GM12864 (cell line): ENCODE measurements around the gene ABCA1.
A peak's percentile ranks its signal among the peaks of the same experiment; 100 is the strongest.
"Not testable (repeated sequence)": the region's sequence is repeated elsewhere in the genome, so short reads cannot be mapped to it uniquely, and the experiment has no call there.

Source experiments
- DNase-seq: peaks from one replicate; pipeline ENCODE4 v3.0.0-alpha.2; 2011; ENCODE audit warnings: low read depth
- H3K4me3 ChIP-seq: 2 replicates; pipeline ENCODE4 v1.5.1; 2011; ENCODE audit warnings: mild to moderate bottlenecking, low read depth, low read length, control low read depth
- CTCF ChIP-seq: IDR thresholded peaks from 2 replicates; pipeline ENCODE4 v1.5.1; 2011; ENCODE audit warnings: low read depth, mild to moderate bottlenecking, moderate library complexity, low read length, control low read depth, inconsistent platforms; ENCODE audit errors: missing control alignments

The ABCA1 gene

GRCh38 chr9:104961701-104962359 is 33.9 kb upstream of the ABCA1 start:
- no peak for DNase-seq
- no peak overlapping the region for H3K4me3 ChIP-seq
- no peak for TF ChIP-seq CTCF

DNA sequence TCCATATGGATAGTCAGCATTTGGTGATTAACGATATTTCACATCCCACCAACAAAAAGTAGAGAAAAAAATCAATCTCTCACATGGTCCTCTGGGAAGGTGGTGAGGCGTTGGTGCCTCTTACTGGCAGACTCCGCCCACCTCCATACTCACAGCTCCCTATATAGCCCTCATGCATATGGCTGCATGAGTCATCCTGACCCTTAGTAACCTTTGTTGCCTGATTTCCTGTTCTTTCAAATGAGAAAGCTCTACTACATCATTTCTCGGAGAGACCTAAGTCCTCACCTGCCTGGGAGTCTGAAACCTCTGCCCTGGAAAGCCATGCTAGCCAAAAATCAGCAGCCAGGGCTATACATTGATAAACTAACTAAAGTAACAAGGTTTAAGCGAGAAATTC is 33.3 kb upstream of the ABCA1 start:
- peak; percentile 36 for DNase-seq
- no peak overlapping the region for H3K4me3 ChIP-seq
- TF ChIP-seq CTCF, result no peak

GRCh38 chr9:104960662-104961061 is 32.7 kb upstream of the ABCA1 start:
- no peak overlapping the region for H3K4me3 ChIP-seq
- no peak for TF ChIP-seq CTCF
- no peak for DNase-seq

GRCh38 chr9:104958751-104959150 is 30.8 kb upstream of the ABCA1 start:
- H3K4me3 ChIP-seq, result no peak overlapping the region
- no peak for DNase-seq
- no peak for TF ChIP-seq CTCF

GRCh38 chr9:104958006-104958405 is 30.1 kb upstream of the ABCA1 start:
- not testable (repeated sequence) for DNase-seq, H3K4me3 ChIP-seq

GRCh38 chr9:104951487-104951886 is 23.5 kb upstream of the ABCA1 start:
- no peak for DNase-seq
- no peak overlapping the region for H3K4me3 ChIP-seq
- no peak for TF ChIP-seq CTCF

GRCh38 chr9:104950838-104951237 is 22.9 kb upstream of the ABCA1 start:
- H3K4me3 ChIP-seq, result no peak overlapping the region
- TF ChIP-seq CTCF, result no peak
- no peak for DNase-seq

GRCh38 chr9:104948277-104948676 is 20.3 kb upstream of the ABCA1 start:
- DNase-seq, result no peak
- no peak overlapping the region for H3K4me3 ChIP-seq
- no peak for TF ChIP-seq CTCF
